ENCODE results near the gene VSIG10L. TPM values are rescaled to one million over a fixed set of nuclear protein-coding genes. Genes with fewer than 3 reads are reported as not detected.

VSIG10L gene
- total RNA-seq, 1 experiment from 2014 or later: 11.6 TPM

- POLR2A ChIA-PET: no interaction called here
- no peak for ATAC-seq
- peaks cover 1% of the 10 kb centered on the region; the same call in 1 of the 2 replicates for H3K9me3 Mint-ChIP-seq
- no peak for DNase-seq (ENCODE audit: low spot score)
- H3K4me1 Mint-ChIP-seq: peaks cover 14% of the 10 kb centered on the region
- no peak for TF ChIP-seq ZNF232 (CRISPR knock-in tag; IDR thresholded peaks at IDR 0.05)
- no peak for TF ChIP-seq E2F1 (CRISPR knock-in tag; IDR thresholded peaks at IDR 0.05)
- TF ChIP-seq ZNF281 (CRISPR knock-in tag; IDR thresholded peaks at IDR 0.05): no peak
- TF ChIP-seq NFE2L1 (CRISPR knock-in tag; IDR thresholded peaks at IDR 0.05): no peak
- TF ChIP-seq TEAD1 (CRISPR knock-in tag; IDR thresholded peaks at IDR 0.05): no peak
- no peak for TF ChIP-seq EMX1 (CRISPR knock-in tag; IDR thresholded peaks at IDR 0.05)
- TF ChIP-seq SMAD4 (CRISPR knock-in tag; IDR thresholded peaks at IDR 0.05): no peak
- TF ChIP-seq CTCF (IDR thresholded peaks at IDR 0.05): no peak
- TF ChIP-seq ZNF512 (CRISPR knock-in tag; IDR thresholded peaks at IDR 0.05; ENCODE audit: borderline replicate concordance): no peak
- TF ChIP-seq CDX4 (CRISPR knock-in tag; IDR thresholded peaks at IDR 0.05; ENCODE audit: borderline replicate concordance): no peak
- no peak for TF ChIP-seq RORB (CRISPR knock-in tag; IDR thresholded peaks at IDR 0.05)
- no peak for TF ChIP-seq ERG (CRISPR knock-in tag; IDR thresholded peaks at IDR 0.05)
- TF ChIP-seq E2F4 (CRISPR knock-in tag; IDR thresholded peaks at IDR 0.05; ENCODE audit: borderline replicate concordance, low read depth): no peak
- no peak for TF ChIP-seq ZBTB21 (CRISPR knock-in tag; IDR thresholded peaks at IDR 0.05; ENCODE audit: borderline replicate concordance)
- TF ChIP-seq KAT7 (CRISPR knock-in tag; IDR thresholded peaks at IDR 0.05; ENCODE audit: borderline replicate concordance): no peak
- TF ChIP-seq STAT6 (CRISPR knock-in tag; conservative IDR thresholded peaks at IDR 0.05; ENCODE audit: low read depth): no peak
- TF ChIP-seq ZNF396 (CRISPR knock-in tag; IDR thresholded peaks at IDR 0.05; ENCODE audit: borderline replicate concordance): no peak
- no peak for TF ChIP-seq MLX (CRISPR knock-in tag; IDR thresholded peaks at IDR 0.05)
- TF ChIP-seq SMAD3 (CRISPR knock-in tag; IDR thresholded peaks at IDR 0.05; ENCODE audit: borderline replicate concordance): no peak
- peaks cover 15% of the 10 kb centered on the region for H3K36me3 Mint-ChIP-seq
- CTCF ChIA-PET: interaction anchor here (0.6 to 1.7 kb wide), 3 partner anchors 29 to 91 kb away, joined by 3 to 4 read pairs (median 3); no protein-coding TSS in a partner anchor
- H3K27ac Mint-ChIP-seq: no peak overlapping the region
- H3K4me3 Mint-ChIP-seq: no peak overlapping the region
- H3K27me3 Mint-ChIP-seq (ENCODE audit: low read depth): peaks cover 24% of the 10 kb centered on the region
Measured at GRCh38 chr19:51325161-51325976, 16.6 kb downstream of the VSIG10L start.

All from WTC11 (cell line).